SU-DHL-6 (cell line): ENCODE data around the gene LCMT1.

Source experiments
- H2AFZ ChIP-seq: fragments of 200-600 bp; sonication (generic); 2 replicates; pipeline ENCODE4 v1.6.1; 2014; ENCODE audit warnings: low read depth, mild to moderate bottlenecking, moderate library complexity, mixed read lengths, antibody characterized with exemption, low read length; ENCODE audit not compliant: severe bottlenecking
- H3F3A ChIP-seq: fragments of 200-600 bp; shearing (Covaris generic); 2 replicates; pipeline ENCODE4 v1.6.0; 2016; ENCODE audit warnings: antibody characterized with exemption, mild to moderate bottlenecking; ENCODE audit not compliant: insufficient read depth
- H3K27ac ChIP-seq: fragments of 200-600 bp; sonication (generic); 2 replicates; pipeline ENCODE4 v1.5.1; 2016; ENCODE audit warnings: low read depth, mild to moderate bottlenecking, low read length, moderate library complexity, mixed read lengths
- H3K27me3 ChIP-seq: fragments of 200-600 bp; sonication (generic), shearing (Covaris generic); 2 replicates; pipeline ENCODE4 v1.6.0; 2014; ENCODE audit warnings: mild to moderate bottlenecking, low read length
- H3K36me3 ChIP-seq: fragments of 200-600 bp; sonication (generic); 2 replicates; pipeline ENCODE4 v1.6.1; 2014; ENCODE audit warnings: mild to moderate bottlenecking, low read length, mixed read lengths
- H3K4me2 ChIP-seq: fragments of 300-600, 200-600 bp; shearing (Covaris generic), sonication (generic); 2 replicates; pipeline ENCODE4 v1.6.0; 2014; ENCODE audit warnings: low read length, low read depth, mild to moderate bottlenecking; ENCODE audit not compliant: poor library complexity, severe bottlenecking
- H3K4me3 ChIP-seq: fragments of 200-600 bp; sonication (generic); 2 replicates; pipeline ENCODE4 v1.5.1; 2014; ENCODE audit warnings: antibody characterized with exemption, low read length, mild to moderate bottlenecking, mixed read lengths; ENCODE audit not compliant: insufficient read depth, poor library complexity, severe bottlenecking
- H3K79me2 ChIP-seq: fragments of 200-600 bp; sonication (generic); 2 replicates; pipeline ENCODE4 v1.6.1; 2014; ENCODE audit warnings: mild to moderate bottlenecking, low read length, moderate library complexity; ENCODE audit not compliant: insufficient read depth
- H3K9ac ChIP-seq: fragments of 200-600 bp; sonication (generic); 2 replicates; pipeline ENCODE4 v1.7.0; 2014; ENCODE audit warnings: mild to moderate bottlenecking, low read length
- H3K9me2 ChIP-seq: fragments of 200-600 bp; sonication (generic); replicated peaks from 2 replicates; pipeline ENCODE4 v1.6.1; 2014; ENCODE audit warnings: low read length; ENCODE audit not compliant: insufficient read depth
- H3K9me3 ChIP-seq: fragments of 200-600 bp; sonication (generic); 2 replicates; pipeline ENCODE4 v1.6.1; 2014; ENCODE audit warnings: low read length, mixed read lengths; ENCODE audit not compliant: insufficient read depth
- H4K20me1 ChIP-seq: fragments of 200-600 bp; sonication (generic); 2 replicates; pipeline ENCODE4 v1.6.1; 2014; ENCODE audit warnings: low read depth, mild to moderate bottlenecking, antibody characterized with exemption, low read length, moderate library complexity, mixed read lengths
- EZH2phosphoT487 ChIP-seq: fragments of 200-600 bp; sonication (generic), shearing (Covaris generic); conservative IDR thresholded peaks from 2 replicates; pipeline ENCODE4 v1.6.1; 2018; ENCODE audit warnings: mild to moderate bottlenecking, antibody characterized with exemption, low read length, moderate library complexity, mixed read lengths
- TF ChIP-seq, protein P1 (sequence below): fragments of 200-600 bp; sonication (generic); IDR thresholded peaks from one replicate; pipeline ENCODE4 v1.5.1; 2017; ENCODE audit warnings: antibody characterized with exemption, mild to moderate bottlenecking, low read length, moderate library complexity; ENCODE audit not compliant: insufficient read depth, poor library complexity, severe bottlenecking

Gene LCMT1

DNA sequence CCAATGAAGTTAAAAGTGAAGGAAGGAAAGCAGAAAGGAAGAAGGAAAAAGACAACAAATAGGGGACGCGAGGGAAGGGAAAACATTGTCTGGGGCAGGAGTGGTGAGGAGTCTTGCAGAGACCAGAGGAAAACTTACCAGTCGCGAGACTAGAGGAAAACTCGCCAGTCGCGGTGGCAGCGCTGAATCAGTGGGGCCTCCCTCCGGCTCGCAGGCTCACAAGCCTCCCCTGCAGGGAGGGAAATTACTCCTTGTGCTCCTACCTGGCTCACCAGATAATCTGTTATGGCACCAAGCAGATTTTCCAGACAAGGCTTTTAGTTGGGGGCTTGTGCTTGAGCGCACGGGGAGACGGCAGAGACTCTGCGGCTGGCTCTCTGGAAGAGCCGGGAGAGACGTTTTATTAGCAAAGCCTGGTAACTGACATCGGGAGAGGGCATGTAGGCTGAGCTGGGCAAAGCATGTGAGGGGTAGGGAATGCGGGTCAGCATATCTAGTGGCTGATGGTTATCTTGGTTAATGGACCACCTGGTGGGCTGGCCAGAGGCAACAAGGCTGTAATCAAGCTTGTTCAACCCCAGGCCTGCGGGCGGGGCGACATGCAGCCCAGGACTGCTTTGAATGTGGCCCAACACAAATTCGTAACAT is 37.1 kb downstream of the LCMT1 start:
- no peak overlapping the region for H3K4me2 ChIP-seq
- no peaks in the 10 kb centered on the region for H3F3A ChIP-seq
- TF ChIP-seq, protein P1, sequence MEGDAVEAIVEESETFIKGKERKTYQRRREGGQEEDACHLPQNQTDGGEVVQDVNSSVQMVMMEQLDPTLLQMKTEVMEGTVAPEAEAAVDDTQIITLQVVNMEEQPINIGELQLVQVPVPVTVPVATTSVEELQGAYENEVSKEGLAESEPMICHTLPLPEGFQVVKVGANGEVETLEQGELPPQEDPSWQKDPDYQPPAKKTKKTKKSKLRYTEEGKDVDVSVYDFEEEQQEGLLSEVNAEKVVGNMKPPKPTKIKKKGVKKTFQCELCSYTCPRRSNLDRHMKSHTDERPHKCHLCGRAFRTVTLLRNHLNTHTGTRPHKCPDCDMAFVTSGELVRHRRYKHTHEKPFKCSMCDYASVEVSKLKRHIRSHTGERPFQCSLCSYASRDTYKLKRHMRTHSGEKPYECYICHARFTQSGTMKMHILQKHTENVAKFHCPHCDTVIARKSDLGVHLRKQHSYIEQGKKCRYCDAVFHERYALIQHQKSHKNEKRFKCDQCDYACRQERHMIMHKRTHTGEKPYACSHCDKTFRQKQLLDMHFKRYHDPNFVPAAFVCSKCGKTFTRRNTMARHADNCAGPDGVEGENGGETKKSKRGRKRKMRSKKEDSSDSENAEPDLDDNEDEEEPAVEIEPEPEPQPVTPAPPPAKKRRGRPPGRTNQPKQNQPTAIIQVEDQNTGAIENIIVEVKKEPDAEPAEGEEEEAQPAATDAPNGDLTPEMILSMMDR, result no peak
- TF ChIP-seq EZH2phosphoT487, result no peak
- H3K9me3 ChIP-seq, result no peaks in the 10 kb centered on the region
- no peaks in the 10 kb centered on the region for H3K79me2 ChIP-seq
- H2AFZ ChIP-seq, result no peak overlapping the region
- no peak overlapping the region for H3K4me3 ChIP-seq
- no peak overlapping the region for H3K27ac ChIP-seq
- H3K36me3 ChIP-seq, result no peaks in the 10 kb centered on the region
- H3K27me3 ChIP-seq, result no peaks in the 10 kb centered on the region
- no peaks in the 10 kb centered on the region for H3K9me2 ChIP-seq
- no peak overlapping the region for H3K9ac ChIP-seq
- H4K20me1 ChIP-seq, result no peaks in the 10 kb centered on the region

DNA sequence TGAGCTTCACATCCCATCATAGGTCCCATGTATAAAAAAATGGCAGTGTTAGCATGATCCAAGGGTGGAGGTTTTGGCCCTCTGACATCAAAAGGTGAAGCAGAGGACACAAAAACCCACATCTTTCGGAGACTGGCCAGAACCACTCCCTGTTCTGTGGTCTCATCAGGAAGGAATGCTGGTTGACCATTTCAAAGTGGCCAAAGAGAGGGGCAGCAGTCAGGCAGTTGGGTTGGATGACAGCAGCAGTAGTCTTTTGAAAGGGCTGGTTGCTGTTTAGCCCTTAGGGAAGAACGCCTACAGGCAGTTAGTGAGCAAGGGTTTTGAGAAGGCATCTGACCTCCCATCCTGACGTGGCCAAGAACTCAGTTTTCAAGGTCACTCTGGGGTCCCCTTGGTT is 40.5 kb downstream of the LCMT1 start:
- Histone ChIP-seq H2AFZ (no peak overlapping the region), H3K36me3 (no peaks in the 10 kb centered on the region), H3K4me2 (no peak overlapping the region), H3K9me3 (no peaks in the 10 kb centered on the region), H3K4me3 (no peak overlapping the region), H3F3A (no peaks in the 10 kb centered on the region), H3K27me3 (no peaks in the 10 kb centered on the region), H3K9me2 (no peaks in the 10 kb centered on the region), H4K20me1 (no peaks in the 10 kb centered on the region), H3K9ac (no peak overlapping the region), H3K79me2 (no peaks in the 10 kb centered on the region), H3K27ac (no peak overlapping the region)
- TF ChIP-seq EZH2phosphoT487, result no peak
- TF ChIP-seq, protein P1, result no peak

DNA sequence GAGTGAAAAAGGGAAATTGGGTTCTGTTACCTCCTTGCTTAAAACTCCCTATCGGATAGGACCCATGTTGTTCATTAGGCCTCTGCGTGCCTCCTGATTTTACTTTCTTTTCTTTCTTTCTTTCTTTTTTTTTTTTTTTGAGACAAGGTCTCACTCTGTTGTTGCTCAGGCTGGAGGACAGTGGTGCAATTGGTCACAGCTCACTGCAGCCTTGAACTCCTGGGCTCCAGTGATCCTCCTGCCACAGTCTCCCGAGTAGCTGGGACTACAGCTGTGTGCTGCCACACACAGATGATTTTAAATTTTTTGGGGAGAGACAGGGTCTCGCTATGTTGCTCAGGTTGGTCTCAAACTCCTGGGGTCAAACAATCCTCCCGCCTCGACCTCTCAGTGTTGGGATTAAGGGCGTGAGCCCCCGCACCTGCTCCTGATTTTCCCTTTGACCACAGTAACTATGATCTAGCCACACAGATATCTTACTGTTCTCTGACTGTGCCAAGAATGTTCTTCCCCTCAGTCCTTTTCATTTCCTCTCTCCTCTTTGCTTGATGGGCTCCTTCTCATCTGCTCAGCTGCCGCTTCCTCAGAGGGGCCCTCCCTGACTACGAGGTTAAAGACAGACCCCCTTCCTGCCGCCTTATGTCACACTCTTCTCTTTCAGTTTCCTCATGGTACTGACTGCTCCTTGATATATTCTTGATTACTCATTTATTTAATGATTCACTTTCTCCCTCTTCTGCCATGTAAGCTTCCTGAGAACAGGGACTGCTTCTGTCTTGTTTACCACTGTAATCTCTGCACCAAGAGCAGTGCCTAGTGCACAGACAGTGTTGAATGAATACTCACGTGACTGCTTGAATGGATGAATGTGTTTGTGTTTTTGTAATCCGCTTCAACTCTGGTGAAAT is 44.3 kb downstream of the LCMT1 start:
- Histone ChIP-seq H3F3A (no peaks in the 10 kb centered on the region), H3K27me3 (no peaks in the 10 kb centered on the region), H3K9me2 (no peaks in the 10 kb centered on the region), H2AFZ (no peak overlapping the region), H3K79me2 (no peaks in the 10 kb centered on the region), H3K4me2 (no peak overlapping the region), H3K4me3 (no peak overlapping the region), H3K9ac (no peak overlapping the region), H3K27ac (no peak overlapping the region), H3K9me3 (no peaks in the 10 kb centered on the region), H4K20me1 (no peaks in the 10 kb centered on the region), H3K36me3 (no peaks in the 10 kb centered on the region)
- TF ChIP-seq, protein P1, result no peak
- TF ChIP-seq EZH2phosphoT487, result no peak
